ENCODE data around the gene ICE1.
"Not testable (repeated sequence)": the region's sequence is repeated elsewhere in the genome, so short reads cannot be mapped to it uniquely, and the experiment has no call there.

ICE1 gene

DNA sequence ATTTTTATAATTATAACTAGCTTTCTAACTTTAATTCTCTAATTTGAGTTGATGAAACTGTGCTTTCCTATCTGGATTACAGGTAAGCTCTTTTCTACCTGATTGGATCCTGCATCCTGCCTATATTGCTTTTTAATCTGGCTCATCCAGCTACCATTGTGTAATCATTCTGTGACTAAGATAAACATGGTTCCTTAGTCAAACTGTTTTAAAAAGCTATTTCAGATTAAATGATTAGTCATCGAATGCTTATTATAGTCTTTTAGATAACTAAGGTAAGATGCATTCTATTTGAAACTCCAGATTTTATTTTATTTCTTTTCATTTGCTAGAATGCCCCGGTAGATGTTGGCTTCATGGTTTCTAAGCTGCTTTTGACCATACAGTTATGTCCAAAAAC is 50.7 kb downstream of the ICE1 start:
- in situ Hi-C loops (cut with MboI; ENCODE audit: low sequenced_read_pairs, unreplicated experiment): no loop called here
- no peak for DNase-seq (ENCODE audit: low spot score)
- TF ChIP-seq, protein P1, sequence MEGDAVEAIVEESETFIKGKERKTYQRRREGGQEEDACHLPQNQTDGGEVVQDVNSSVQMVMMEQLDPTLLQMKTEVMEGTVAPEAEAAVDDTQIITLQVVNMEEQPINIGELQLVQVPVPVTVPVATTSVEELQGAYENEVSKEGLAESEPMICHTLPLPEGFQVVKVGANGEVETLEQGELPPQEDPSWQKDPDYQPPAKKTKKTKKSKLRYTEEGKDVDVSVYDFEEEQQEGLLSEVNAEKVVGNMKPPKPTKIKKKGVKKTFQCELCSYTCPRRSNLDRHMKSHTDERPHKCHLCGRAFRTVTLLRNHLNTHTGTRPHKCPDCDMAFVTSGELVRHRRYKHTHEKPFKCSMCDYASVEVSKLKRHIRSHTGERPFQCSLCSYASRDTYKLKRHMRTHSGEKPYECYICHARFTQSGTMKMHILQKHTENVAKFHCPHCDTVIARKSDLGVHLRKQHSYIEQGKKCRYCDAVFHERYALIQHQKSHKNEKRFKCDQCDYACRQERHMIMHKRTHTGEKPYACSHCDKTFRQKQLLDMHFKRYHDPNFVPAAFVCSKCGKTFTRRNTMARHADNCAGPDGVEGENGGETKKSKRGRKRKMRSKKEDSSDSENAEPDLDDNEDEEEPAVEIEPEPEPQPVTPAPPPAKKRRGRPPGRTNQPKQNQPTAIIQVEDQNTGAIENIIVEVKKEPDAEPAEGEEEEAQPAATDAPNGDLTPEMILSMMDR (IDR thresholded peaks at IDR 0.05; ENCODE audit: borderline replicate concordance, control extremely low read depth, extremely low read depth, insufficient read depth, missing control alignments): no peak

GRCh38 chr5:5474961-5475360 is 52.5 kb downstream of the ICE1 start:
- in situ Hi-C loops (cut with MboI; ENCODE audit: low sequenced_read_pairs, unreplicated experiment): loop anchor here (25.0 kb wide), 2 partner anchors 412 to 1262 kb away; no protein-coding TSS in a partner anchor
- TF ChIP-seq, protein P1 (IDR thresholded peaks at IDR 0.05; ENCODE audit: borderline replicate concordance, control extremely low read depth, extremely low read depth, insufficient read depth, missing control alignments): no peak
- DNase-seq (ENCODE audit: low spot score): no peak

DNA sequence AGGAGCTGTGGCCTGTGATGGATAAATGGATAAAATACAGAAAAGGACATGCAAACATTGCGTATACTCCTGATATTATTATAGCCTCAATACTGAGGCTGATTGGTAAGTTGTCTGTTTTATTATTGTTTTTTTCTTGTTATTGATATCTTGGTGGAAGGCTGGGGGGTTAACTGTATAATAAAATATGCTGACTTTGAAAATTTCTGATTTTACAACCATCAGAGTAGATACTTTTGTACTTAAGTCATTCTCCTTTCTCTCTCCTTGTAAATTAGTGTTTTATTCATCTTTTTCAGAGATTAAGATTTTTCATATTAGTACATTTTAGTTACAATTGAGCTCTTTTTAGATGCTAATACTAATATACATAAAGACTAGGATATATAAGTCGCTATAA is 53.5 kb downstream of the ICE1 start:
- DNase-seq (ENCODE audit: low spot score): no peak
- in situ Hi-C loops (cut with MboI; ENCODE audit: low sequenced_read_pairs, unreplicated experiment): loop anchor here (25.0 kb wide), 2 partner anchors 411 to 1261 kb away; no protein-coding TSS in a partner anchor

GRCh38 chr5:5479578-5479977 is 57.1 kb downstream of the ICE1 start:
- in situ Hi-C loops (cut with MboI; ENCODE audit: low sequenced_read_pairs, unreplicated experiment): loop anchor here (25.0 kb wide), 2 partner anchors 408 to 1258 kb away; no protein-coding TSS in a partner anchor
- DNase-seq (ENCODE audit: low spot score): not testable (repeated sequence)

More for the DNA sequence above, 53.5 kb downstream of the ICE1 start:
- TF ChIP-seq, protein P1 (IDR thresholded peaks at IDR 0.05; ENCODE audit: borderline replicate concordance, control extremely low read depth, extremely low read depth, insufficient read depth, missing control alignments): no peak

- in situ Hi-C loops (cut with MboI; ENCODE audit: low sequenced_read_pairs, unreplicated experiment): loop anchor here (25.0 kb wide), 2 partner anchors 407 to 1257 kb away; no protein-coding TSS in a partner anchor
- no peak for DNase-seq (ENCODE audit: low spot score)
Observed at GRCh38 chr5:5480481-5481111, 58.1 kb downstream of the ICE1 start.

GRCh38 chr5:5481206-5481605 is 58.7 kb downstream of the ICE1 start:
- TF ChIP-seq, protein P1 (IDR thresholded peaks at IDR 0.05; ENCODE audit: borderline replicate concordance, control extremely low read depth, extremely low read depth, insufficient read depth, missing control alignments): no peak
- in situ Hi-C loops (cut with MboI; ENCODE audit: low sequenced_read_pairs, unreplicated experiment): loop anchor here (25.0 kb wide), 2 partner anchors 406 to 1256 kb away; no protein-coding TSS in a partner anchor
- no peak for DNase-seq (ENCODE audit: low spot score)

More at GRCh38 chr5:5480481-5481111, 58.1 kb downstream of the ICE1 start:
- TF ChIP-seq, protein P1 (IDR thresholded peaks at IDR 0.05; ENCODE audit: borderline replicate concordance, control extremely low read depth, extremely low read depth, insufficient read depth, missing control alignments): no peak

DNA sequence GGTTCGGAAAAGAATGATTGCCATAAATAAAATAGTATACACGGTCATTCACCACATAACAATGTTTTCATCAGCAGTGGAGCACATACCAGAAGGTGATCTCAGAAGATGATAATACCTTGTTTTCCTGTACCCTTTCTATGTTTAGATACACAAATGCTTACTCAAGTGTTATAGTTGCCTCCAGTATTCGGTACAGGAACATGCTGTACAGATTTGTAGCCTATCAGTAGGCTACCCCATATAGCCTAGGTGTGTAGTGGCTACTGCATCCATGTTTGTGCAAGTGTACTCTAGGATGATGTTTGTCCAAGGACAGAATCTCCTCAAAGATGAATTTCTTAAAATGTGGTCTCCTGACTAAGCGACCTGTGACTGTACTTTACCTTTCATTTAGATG is 59.2 kb downstream of the ICE1 start:
- TF ChIP-seq, protein P1 (IDR thresholded peaks at IDR 0.05; ENCODE audit: borderline replicate concordance, control extremely low read depth, extremely low read depth, insufficient read depth, missing control alignments): no peak
- DNase-seq (ENCODE audit: low spot score): no peak
- in situ Hi-C loops (cut with MboI; ENCODE audit: low sequenced_read_pairs, unreplicated experiment): loop anchor here (25.0 kb wide), 2 partner anchors 406 to 1256 kb away; no protein-coding TSS in a partner anchor
